Fibroblast of the aortic adventitia (primary cell): Measurements from ENCODE around the gene PDE1A. TPM values are rescaled to one million over a fixed set of nuclear protein-coding genes. Genes with fewer than 3 reads are reported as not detected.
A peak's percentile ranks its signal among the peaks of the same experiment; 100 is the strongest.

Source experiments
- DNase-seq: peaks from one replicate; pipeline ENCODE4 v3.0.0-alpha.2; 2010; ENCODE audit warnings: low read depth
- H3K4me3 ChIP-seq: 2 replicates; pipeline ENCODE4 v1.5.1; 2011; ENCODE audit warnings: low read depth, mild to moderate bottlenecking, control low read depth, low read length, moderate library complexity
- total RNA-seq: library from RNA; depleted of rRNA; stranded (reverse); fragments of >200 nt; gene quantifications from 2 replicates; pipeline ENCODE4 v1.2.3, GENCODE V29; 2012; ENCODE audit warnings: low replicate concordance
- TF ChIP-seq, protein P1 (sequence below): IDR thresholded peaks from 2 replicates; pipeline ENCODE4 v1.5.1; 2011; ENCODE audit warnings: mild to moderate bottlenecking, low read length, control low read depth, inconsistent platforms; ENCODE audit not compliant: insufficient read depth

PDE1A gene
- total RNA-seq, 1 donor: 18.7 TPM

GRCh38 chr2:182447163-182447562 is 20.3 kb upstream of the PDE1A start:
- TF ChIP-seq, protein P1, sequence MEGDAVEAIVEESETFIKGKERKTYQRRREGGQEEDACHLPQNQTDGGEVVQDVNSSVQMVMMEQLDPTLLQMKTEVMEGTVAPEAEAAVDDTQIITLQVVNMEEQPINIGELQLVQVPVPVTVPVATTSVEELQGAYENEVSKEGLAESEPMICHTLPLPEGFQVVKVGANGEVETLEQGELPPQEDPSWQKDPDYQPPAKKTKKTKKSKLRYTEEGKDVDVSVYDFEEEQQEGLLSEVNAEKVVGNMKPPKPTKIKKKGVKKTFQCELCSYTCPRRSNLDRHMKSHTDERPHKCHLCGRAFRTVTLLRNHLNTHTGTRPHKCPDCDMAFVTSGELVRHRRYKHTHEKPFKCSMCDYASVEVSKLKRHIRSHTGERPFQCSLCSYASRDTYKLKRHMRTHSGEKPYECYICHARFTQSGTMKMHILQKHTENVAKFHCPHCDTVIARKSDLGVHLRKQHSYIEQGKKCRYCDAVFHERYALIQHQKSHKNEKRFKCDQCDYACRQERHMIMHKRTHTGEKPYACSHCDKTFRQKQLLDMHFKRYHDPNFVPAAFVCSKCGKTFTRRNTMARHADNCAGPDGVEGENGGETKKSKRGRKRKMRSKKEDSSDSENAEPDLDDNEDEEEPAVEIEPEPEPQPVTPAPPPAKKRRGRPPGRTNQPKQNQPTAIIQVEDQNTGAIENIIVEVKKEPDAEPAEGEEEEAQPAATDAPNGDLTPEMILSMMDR: no peak

DNA sequence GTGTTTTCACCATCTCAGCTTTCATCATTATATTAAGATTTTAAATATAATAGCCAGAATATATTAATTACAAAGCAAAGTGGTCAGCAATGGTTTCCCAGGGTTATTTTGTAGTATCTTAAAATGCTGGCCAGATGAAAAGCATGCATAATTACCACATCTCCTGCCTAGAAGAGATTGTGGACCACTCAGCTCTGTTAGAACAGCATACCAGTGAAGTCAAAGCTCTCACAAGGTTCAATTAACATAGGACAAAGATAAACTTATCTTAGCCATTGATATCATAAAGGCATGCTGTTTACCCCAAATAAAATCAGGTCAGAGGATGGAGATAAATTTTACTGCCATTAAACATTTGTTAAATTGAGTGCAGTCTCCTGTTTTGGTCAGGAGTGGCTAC is 19.3 kb upstream of the PDE1A start:
- DNase-seq: peak; percentile 6
- H3K4me3 ChIP-seq: no peak overlapping the region
- TF ChIP-seq, protein P1: no peak

More at GRCh38 chr2:182447163-182447562, 20.3 kb upstream of the PDE1A start:
- H3K4me3 ChIP-seq: no peak overlapping the region
- no peak for DNase-seq

GRCh38 chr2:182445391-182445965 is 18.6 kb upstream of the PDE1A start:
- no peak overlapping the region for H3K4me3 ChIP-seq
- peak; percentile 28 for DNase-seq
- TF ChIP-seq, protein P1: no peak

DNA sequence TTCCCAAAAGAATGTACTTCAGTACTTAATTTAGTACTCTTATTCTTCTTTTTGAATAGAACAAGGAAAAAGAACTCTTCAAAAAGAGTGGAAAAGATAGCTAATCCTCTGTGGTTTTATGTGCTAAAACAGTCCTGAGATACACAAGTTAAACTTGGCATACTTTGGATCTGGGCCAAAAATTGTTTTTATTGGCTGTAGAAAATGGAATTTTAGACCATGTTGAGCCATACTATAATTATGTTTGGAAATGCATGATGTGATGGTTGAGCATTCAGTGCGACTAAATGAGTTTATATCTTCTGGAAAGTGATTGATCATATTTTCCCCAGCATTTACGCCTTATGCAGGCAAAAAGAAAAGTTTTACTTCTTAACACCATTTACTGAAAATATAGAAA is 18.0 kb upstream of the PDE1A start:
- H3K4me3 ChIP-seq: no peak overlapping the region
- peak; percentile 51 for DNase-seq
- TF ChIP-seq, protein P1: no peak

DNA sequence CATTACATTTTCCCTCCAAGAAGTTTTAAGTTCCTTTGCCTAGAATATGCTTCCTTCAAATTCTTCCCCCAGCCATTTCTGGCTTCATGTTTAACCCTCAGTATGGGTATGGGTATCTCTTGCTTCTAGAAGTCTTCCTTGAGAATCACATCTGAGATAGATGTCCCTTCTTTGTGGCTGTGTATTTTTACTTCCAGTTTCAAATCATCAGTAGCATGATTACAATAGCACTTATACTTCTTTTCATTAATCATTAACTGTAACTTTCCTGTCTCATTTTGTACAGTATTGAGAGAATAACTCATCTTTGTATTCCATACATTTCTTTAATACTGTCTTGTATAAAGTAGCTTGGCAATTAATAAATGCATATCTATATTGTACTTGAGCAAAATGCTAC is 17.3 kb upstream of the PDE1A start:
- H3K4me3 ChIP-seq: no peak overlapping the region
- DNase-seq: no peak
- TF ChIP-seq, protein P1: no peak

GRCh38 chr2:182436252-182436651 is 9.4 kb upstream of the PDE1A start:
- TF ChIP-seq, protein P1: no peak
- no peak overlapping the region for H3K4me3 ChIP-seq
- peak; percentile 25 for DNase-seq

DNA sequence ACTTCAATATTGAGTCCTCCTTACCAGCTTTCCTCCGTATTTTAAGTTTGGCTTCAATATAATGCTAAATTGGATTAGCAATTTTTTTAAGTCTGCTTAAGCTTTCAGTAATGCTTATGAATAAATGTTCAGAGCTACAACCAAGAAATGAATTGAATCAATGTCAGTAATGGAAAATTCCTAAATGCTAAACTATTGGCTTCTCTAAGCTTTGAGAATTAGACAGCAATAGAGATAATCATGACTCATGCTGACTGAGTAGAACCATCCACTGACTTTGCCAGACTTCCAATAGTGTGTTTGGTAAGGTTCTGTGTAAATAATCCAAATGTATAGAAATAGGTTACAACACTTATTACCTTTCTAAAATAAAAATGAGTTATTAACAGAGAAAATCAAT is 8.9 kb upstream of the PDE1A start:
- TF ChIP-seq, protein P1: no peak
- no peak overlapping the region for H3K4me3 ChIP-seq
- peak; percentile 67 for DNase-seq
